ENCODE measurements around the gene RGS7. TPM values are rescaled to one million over a fixed set of nuclear protein-coding genes. Genes with fewer than 3 reads are reported as not detected.

RGS7 gene
- total RNA-seq, 1 experiment from 2014 or later = 0.10 TPM

DNA sequence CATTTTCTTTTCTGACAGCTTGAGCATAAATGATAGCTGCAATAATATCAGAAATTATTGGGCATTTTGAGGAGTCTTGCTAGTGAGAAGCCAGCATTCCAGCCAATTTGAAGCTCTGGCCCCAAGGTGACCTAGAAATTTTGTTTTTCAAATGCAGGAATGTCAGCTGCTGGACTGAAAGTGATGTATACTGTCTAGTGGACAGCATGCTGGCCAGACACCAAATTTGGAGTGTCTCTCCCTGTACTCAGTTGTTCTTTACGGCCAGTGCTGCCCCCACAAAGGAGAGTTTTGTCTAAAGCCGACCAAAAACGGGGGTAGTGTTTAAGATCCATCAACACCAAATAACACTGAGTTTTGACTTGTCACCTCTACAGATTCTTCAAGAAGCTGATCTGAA, 5.2 kb downstream of the RGS7 start:
- H3K4me3 ChIP-seq (ENCODE audit: low read depth in 2 of 2, low read length in 2 of 2) = no peak overlapping the region
- H3K36me3 ChIP-seq (ENCODE audit: control insufficient read depth, insufficient read depth, low read length) = no peaks in the 10 kb centered on the region
- TF ChIP-seq, protein P1, sequence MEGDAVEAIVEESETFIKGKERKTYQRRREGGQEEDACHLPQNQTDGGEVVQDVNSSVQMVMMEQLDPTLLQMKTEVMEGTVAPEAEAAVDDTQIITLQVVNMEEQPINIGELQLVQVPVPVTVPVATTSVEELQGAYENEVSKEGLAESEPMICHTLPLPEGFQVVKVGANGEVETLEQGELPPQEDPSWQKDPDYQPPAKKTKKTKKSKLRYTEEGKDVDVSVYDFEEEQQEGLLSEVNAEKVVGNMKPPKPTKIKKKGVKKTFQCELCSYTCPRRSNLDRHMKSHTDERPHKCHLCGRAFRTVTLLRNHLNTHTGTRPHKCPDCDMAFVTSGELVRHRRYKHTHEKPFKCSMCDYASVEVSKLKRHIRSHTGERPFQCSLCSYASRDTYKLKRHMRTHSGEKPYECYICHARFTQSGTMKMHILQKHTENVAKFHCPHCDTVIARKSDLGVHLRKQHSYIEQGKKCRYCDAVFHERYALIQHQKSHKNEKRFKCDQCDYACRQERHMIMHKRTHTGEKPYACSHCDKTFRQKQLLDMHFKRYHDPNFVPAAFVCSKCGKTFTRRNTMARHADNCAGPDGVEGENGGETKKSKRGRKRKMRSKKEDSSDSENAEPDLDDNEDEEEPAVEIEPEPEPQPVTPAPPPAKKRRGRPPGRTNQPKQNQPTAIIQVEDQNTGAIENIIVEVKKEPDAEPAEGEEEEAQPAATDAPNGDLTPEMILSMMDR (IDR thresholded peaks at IDR 0.05) = no peak
- TF ChIP-seq TCF7L2 (IDR thresholded peaks at IDR 0.05; ENCODE audit: low read depth, low read length) = no peak
- ChIA-PET CTCF (no interaction called here), POLR2A (no interaction called here)
- no TSS peak for BruUV-seq (replicated peaks)
- in situ Hi-C loops (cut with HindIII; ENCODE audit: low pct_unique_long_range_greater_than_20kb, low sequenced_read_pairs) = no loop called here
- no peak overlapping the region for H3K27ac ChIP-seq (ENCODE audit: low read length)
- ATAC-seq = no peak
- H3K27me3 ChIP-seq (ENCODE audit: control insufficient read depth, insufficient read depth, low read length) = peaks cover 9% of the 10 kb centered on the region
- intact Hi-C loops (cut with micrococcal nuclease; ENCODE audit: unreplicated experiment) = no loop called here
- no peaks in the 10 kb centered on the region for H3K9me3 ChIP-seq (ENCODE audit: control insufficient read depth, insufficient read depth, low read depth, low read length)
- DNase-seq (ENCODE audit: low read depth, low spot score) = no peak
- H3K4me1 ChIP-seq (ENCODE audit: control insufficient read depth, insufficient read depth, low read length) = no peaks in the 10 kb centered on the region

DNA sequence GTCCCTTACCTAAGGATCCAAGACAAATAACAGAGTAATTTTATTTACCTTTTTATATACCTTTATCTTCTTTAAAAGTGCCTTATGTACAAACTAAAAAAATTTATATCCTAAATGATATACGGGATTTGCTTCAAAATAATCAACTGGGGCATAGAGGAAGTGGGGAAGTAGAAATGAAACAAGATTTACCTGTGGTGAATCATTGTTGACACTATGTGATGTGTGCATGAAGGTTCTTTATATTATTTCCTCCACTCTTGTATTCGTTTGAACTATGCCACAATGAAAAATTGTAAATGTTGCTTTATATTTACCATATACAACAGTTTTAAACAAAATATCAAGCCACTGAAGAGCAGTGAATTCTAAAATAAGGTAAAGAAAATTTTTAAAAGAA, 13.0 kb downstream of the RGS7 start:
- no peak for ATAC-seq
- Histone ChIP-seq H3K27me3 (ENCODE audit: control insufficient read depth, insufficient read depth, low read length) (no peaks in the 10 kb centered on the region), H3K9me3 (ENCODE audit: control insufficient read depth, insufficient read depth, low read depth, low read length) (no peaks in the 10 kb centered on the region), H3K4me3 (ENCODE audit: low read depth in 2 of 2, low read length in 2 of 2) (no peak overlapping the region), H3K4me1 (ENCODE audit: control insufficient read depth, insufficient read depth, low read length) (no peaks in the 10 kb centered on the region), H3K36me3 (ENCODE audit: control insufficient read depth, insufficient read depth, low read length) (no peaks in the 10 kb centered on the region), H3K27ac (ENCODE audit: low read length) (no peak overlapping the region)
- in situ Hi-C loops (cut with HindIII; ENCODE audit: low pct_unique_long_range_greater_than_20kb, low sequenced_read_pairs) = no loop called here
- no peak for DNase-seq (ENCODE audit: low read depth, low spot score)
- POLR2A ChIA-PET = no interaction called here
- CTCF ChIA-PET = no interaction called here
- no peak for TF ChIP-seq TCF7L2 (IDR thresholded peaks at IDR 0.05; ENCODE audit: low read depth, low read length)
- TF ChIP-seq, protein P1 (IDR thresholded peaks at IDR 0.05) = no peak
- TF ChIP-seq, protein P2, sequence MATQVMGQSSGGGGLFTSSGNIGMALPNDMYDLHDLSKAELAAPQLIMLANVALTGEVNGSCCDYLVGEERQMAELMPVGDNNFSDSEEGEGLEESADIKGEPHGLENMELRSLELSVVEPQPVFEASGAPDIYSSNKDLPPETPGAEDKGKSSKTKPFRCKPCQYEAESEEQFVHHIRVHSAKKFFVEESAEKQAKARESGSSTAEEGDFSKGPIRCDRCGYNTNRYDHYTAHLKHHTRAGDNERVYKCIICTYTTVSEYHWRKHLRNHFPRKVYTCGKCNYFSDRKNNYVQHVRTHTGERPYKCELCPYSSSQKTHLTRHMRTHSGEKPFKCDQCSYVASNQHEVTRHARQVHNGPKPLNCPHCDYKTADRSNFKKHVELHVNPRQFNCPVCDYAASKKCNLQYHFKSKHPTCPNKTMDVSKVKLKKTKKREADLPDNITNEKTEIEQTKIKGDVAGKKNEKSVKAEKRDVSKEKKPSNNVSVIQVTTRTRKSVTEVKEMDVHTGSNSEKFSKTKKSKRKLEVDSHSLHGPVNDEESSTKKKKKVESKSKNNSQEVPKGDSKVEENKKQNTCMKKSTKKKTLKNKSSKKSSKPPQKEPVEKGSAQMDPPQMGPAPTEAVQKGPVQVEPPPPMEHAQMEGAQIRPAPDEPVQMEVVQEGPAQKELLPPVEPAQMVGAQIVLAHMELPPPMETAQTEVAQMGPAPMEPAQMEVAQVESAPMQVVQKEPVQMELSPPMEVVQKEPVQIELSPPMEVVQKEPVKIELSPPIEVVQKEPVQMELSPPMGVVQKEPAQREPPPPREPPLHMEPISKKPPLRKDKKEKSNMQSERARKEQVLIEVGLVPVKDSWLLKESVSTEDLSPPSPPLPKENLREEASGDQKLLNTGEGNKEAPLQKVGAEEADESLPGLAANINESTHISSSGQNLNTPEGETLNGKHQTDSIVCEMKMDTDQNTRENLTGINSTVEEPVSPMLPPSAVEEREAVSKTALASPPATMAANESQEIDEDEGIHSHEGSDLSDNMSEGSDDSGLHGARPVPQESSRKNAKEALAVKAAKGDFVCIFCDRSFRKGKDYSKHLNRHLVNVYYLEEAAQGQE (IDR thresholded peaks at IDR 0.05; ENCODE audit: insufficient read depth in 1 of 2, low read depth in 2 of 2, low read length in 1 of 2) = no peak
- TF ChIP-seq SIN3A (IDR thresholded peaks at IDR 0.05; ENCODE audit: borderline replicate concordance, insufficient read depth, low read depth, low read length) = no peak
- TF ChIP-seq POLR2AphosphoS5 (IDR thresholded peaks at IDR 0.05; ENCODE audit: low read depth, low read length) = no peak
- intact Hi-C loops (cut with micrococcal nuclease; ENCODE audit: unreplicated experiment) = no loop called here
- no TSS peak for BruUV-seq (replicated peaks)

DNA sequence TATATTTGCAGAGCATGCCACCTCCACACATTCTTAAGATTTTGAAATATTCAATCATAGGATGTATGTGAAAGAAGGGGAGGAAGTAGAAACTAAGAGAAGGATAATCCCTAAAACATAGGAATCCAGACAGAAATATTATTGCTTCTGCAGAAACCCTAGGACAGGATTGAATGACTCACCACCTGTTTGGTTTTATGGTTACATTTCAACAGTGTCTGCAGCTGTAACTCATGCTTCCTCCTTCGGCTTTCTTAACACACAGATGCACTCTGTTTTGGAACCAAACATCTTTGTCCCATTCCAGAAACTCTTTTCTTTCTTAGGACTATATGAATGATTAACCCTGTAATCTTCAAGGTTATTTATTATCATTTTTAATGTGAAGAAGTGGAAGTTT, 20.7 kb downstream of the RGS7 start:
- Histone ChIP-seq H3K27me3 (ENCODE audit: control insufficient read depth, insufficient read depth, low read length) (peaks cover 2% of the 10 kb centered on the region; the same call in 1 of the 2 replicates), H3K9me3 (ENCODE audit: control insufficient read depth, insufficient read depth, low read depth, low read length) (no peaks in the 10 kb centered on the region), H3K36me3 (ENCODE audit: control insufficient read depth, insufficient read depth, low read length) (no peaks in the 10 kb centered on the region), H3K4me1 (ENCODE audit: control insufficient read depth, insufficient read depth, low read length) (no peaks in the 10 kb centered on the region), H3K27ac (ENCODE audit: low read length) (no peak overlapping the region), H3K4me3 (ENCODE audit: low read depth in 2 of 2, low read length in 2 of 2) (no peak overlapping the region)
- intact Hi-C loops (cut with micrococcal nuclease; ENCODE audit: unreplicated experiment) (no loop called here), in situ Hi-C loops (cut with HindIII; ENCODE audit: low pct_unique_long_range_greater_than_20kb, low sequenced_read_pairs) (no loop called here)
- TF ChIP-seq SIN3A (IDR thresholded peaks at IDR 0.05; ENCODE audit: borderline replicate concordance, insufficient read depth, low read depth, low read length) (no peak), TCF7L2 (IDR thresholded peaks at IDR 0.05; ENCODE audit: low read depth, low read length) (no peak), POLR2AphosphoS5 (IDR thresholded peaks at IDR 0.05; ENCODE audit: low read depth, low read length) (no peak)
- TF ChIP-seq, protein P1 (IDR thresholded peaks at IDR 0.05) = no peak
- TF ChIP-seq, protein P2 (IDR thresholded peaks at IDR 0.05; ENCODE audit: insufficient read depth in 1 of 2, low read depth in 2 of 2, low read length in 1 of 2) = no peak
- CTCF ChIA-PET = no interaction called here
- no TSS peak for BruUV-seq (replicated peaks)
- ATAC-seq = no peak
- DNase-seq (ENCODE audit: low read depth, low spot score) = no peak
- POLR2A ChIA-PET = no interaction called here
